ENCODE measurements around the gene CFAP251. TPM values are rescaled to one million over a fixed set of nuclear protein-coding genes. Genes with fewer than 3 reads are reported as not detected.

CFAP251 gene
- total RNA-seq, 1 donor from 2014 or later: 2.0 TPM

DNA sequence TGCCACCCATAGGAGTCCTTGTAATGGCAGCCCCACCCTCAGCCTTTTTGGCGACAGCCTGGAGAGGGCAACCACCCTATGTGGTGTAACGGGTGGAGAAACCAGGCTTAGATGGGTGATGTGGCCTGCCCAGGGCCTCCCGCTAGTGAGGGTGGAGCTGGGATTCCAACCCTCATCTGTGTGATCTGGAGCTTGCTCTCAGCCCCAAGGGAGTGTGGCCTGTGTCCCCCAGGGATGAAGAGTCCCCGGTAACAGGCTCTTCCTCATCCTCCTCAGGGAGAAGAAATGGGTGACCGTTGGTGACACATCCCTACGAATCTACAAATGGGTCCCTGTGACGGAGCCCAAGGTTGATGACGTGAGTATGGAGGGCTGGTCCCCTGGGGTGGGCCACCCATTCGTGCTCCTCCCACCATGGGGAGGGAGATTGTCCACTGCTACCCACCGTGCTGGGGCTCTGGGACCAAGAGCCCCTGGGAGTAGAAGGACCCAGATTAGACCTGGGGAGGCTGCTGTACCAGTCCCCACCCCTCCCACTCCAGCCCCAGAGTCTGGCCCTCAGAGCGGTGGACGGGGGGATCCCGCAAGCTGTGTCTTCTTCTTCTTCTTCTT lies 112.1 kb downstream of the CFAP251 start:
- no peak for DNase-seq (ENCODE audit: low read depth, low spot score)
- H3K9me3 Mint-ChIP-seq: no peaks in the 10 kb centered on the region
- H3K4me1 Mint-ChIP-seq: peaks cover 44% of the 10 kb centered on the region
- H3K27ac Mint-ChIP-seq (ENCODE audit: unreplicated experiment): no peak overlapping the region
- H3K4me3 Mint-ChIP-seq: no peak overlapping the region
- TF ChIP-seq, protein P1, sequence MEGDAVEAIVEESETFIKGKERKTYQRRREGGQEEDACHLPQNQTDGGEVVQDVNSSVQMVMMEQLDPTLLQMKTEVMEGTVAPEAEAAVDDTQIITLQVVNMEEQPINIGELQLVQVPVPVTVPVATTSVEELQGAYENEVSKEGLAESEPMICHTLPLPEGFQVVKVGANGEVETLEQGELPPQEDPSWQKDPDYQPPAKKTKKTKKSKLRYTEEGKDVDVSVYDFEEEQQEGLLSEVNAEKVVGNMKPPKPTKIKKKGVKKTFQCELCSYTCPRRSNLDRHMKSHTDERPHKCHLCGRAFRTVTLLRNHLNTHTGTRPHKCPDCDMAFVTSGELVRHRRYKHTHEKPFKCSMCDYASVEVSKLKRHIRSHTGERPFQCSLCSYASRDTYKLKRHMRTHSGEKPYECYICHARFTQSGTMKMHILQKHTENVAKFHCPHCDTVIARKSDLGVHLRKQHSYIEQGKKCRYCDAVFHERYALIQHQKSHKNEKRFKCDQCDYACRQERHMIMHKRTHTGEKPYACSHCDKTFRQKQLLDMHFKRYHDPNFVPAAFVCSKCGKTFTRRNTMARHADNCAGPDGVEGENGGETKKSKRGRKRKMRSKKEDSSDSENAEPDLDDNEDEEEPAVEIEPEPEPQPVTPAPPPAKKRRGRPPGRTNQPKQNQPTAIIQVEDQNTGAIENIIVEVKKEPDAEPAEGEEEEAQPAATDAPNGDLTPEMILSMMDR (conservative IDR thresholded peaks at IDR 0.05): no peak
- no peaks in the 10 kb centered on the region for H3K27me3 Mint-ChIP-seq (ENCODE audit: low read depth)
- no peaks in the 10 kb centered on the region for H3K36me3 Mint-ChIP-seq (ENCODE audit: low read depth)

DNA sequence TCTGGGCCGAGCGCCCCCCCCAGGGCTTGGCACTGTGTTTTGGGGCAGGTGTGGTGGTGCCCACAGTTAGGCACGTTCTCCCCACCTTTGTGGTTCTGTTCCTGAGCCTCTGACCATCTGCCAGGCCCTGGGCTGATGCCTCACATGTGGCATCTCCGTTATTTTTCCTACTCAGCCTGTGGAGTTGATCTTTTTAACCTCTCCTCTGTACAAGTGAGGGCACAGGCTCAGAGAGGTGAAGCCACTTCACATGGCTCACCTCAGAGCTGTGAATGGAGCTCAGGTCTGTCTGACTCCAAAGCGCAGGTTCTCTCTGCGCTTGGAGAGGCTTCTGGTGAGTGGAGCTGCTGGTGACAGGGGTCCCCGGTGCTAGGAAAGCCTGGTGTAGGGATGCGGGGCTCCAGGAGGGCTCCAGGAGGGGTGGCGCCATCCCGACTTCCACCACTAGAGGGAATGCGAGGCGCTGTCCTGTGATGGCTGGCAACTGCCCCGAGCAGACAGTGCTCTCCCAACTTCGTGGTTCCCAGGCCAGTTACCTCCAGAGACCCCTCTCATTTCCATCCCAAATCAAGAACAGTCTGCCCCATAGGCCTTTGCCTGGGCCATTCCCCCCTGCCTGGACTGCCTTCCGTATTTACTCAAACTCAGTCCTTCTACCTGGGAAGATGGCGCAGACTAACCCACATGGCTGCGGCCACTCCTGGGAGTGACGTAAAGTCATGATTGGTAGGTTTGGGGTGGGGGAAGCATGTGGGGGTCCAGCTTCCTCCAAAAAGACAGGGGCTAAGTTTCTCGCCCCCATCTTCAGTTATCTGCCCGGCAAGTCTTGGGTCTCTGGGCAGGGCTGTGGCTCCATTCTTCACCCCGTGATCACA lies 113.2 kb downstream of the CFAP251 start:
- DNase-seq (ENCODE audit: low read depth, low spot score): peak; percentile 67
- Mint-ChIP-seq H3K27me3 (ENCODE audit: low read depth) (no peaks in the 10 kb centered on the region), H3K36me3 (ENCODE audit: low read depth) (peaks cover 4% of the 10 kb centered on the region), H3K27ac (ENCODE audit: unreplicated experiment) (no peak overlapping the region), H3K4me3 (no peak overlapping the region), H3K9me3 (no peaks in the 10 kb centered on the region), H3K4me1 (peaks cover 41% of the 10 kb centered on the region)
- TF ChIP-seq, protein P1 (conservative IDR thresholded peaks at IDR 0.05): peak; percentile 74

DNA sequence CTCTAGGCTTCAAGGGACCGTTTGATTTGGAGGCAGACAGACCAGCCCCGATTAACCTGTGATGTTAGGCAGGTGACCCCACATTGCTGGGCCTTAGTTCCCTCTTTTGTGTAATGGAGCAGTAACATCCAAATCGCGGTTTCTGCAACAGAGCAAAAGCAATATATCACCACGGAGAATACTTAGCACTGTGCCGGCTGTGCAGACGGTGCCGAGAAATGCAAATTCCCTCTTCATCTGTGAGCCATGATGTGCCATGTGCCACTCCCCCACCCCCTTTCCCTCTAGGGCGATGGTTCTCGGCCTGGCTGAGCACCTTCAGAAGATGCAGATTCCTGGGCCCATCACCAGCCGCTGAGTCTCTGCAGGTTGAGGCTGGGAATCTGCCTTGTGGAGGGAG lies 114.2 kb downstream of the CFAP251 start:
- no peak overlapping the region for H3K4me3 Mint-ChIP-seq
- H3K27ac Mint-ChIP-seq (ENCODE audit: unreplicated experiment): no peak overlapping the region
- TF ChIP-seq, protein P1 (conservative IDR thresholded peaks at IDR 0.05): no peak
- no peaks in the 10 kb centered on the region for H3K9me3 Mint-ChIP-seq
- no peaks in the 10 kb centered on the region for H3K27me3 Mint-ChIP-seq (ENCODE audit: low read depth)
- H3K4me1 Mint-ChIP-seq: peaks cover 33% of the 10 kb centered on the region
- DNase-seq (ENCODE audit: low read depth, low spot score): no peak
- H3K36me3 Mint-ChIP-seq (ENCODE audit: low read depth): peaks cover 4% of the 10 kb centered on the region

DNA sequence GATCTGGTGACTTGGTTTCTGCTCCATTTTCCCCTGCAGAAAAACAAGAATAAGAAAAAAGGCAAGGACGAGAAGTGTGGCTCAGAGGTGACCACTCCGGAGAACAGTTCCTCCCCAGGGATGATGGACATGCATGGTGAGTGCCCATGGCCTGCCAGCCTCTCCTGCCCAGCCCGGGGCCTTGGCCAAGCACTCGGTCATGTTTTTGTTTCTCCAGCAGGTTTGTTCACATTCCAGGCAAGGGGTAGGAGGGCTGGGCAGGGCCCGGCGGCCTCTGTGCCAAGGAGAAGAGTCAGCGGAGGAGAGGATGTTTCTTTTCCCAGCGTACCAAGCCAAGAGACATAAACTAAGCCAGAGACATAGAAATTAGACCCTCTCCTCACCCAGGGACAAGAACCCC lies 116.9 kb downstream of the CFAP251 start:
- H3K9me3 Mint-ChIP-seq: no peaks in the 10 kb centered on the region
- peaks cover 4% of the 10 kb centered on the region for H3K36me3 Mint-ChIP-seq (ENCODE audit: low read depth)
- TF ChIP-seq, protein P1 (conservative IDR thresholded peaks at IDR 0.05): no peak
- no peaks in the 10 kb centered on the region for H3K27me3 Mint-ChIP-seq (ENCODE audit: low read depth)
- no peak overlapping the region for H3K27ac Mint-ChIP-seq (ENCODE audit: unreplicated experiment)
- H3K4me1 Mint-ChIP-seq: peaks cover 11% of the 10 kb centered on the region
- DNase-seq (ENCODE audit: low read depth, low spot score): no peak
- H3K4me3 Mint-ChIP-seq: no peak overlapping the region

DNA sequence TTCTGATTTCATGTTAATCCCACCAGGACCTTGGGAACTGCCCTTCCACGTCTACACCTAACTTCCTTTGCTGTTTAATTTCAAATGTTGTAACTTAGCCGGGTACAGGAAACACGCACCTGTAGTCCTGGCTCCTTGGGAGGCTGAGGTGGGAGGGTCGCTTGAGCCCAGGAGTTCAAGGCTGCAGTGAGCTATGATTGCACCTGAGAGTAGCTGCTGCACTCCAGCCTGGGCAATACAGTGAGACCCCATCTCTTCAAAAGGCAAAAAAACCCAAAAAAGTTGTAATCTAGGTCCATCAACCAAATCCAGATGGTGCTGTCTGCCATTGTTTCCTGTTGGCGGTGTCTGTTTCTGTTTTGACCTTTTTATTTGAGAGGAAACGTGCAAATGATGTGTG lies 117.8 kb downstream of the CFAP251 start:
- no peak for DNase-seq (ENCODE audit: low read depth, low spot score)
- H3K36me3 Mint-ChIP-seq (ENCODE audit: low read depth): peaks cover 4% of the 10 kb centered on the region
- TF ChIP-seq, protein P1 (conservative IDR thresholded peaks at IDR 0.05): no peak
- H3K27ac Mint-ChIP-seq (ENCODE audit: unreplicated experiment): peak overlapping the region; percentile 78
- no peaks in the 10 kb centered on the region for H3K9me3 Mint-ChIP-seq
- H3K4me3 Mint-ChIP-seq: no peak overlapping the region
- H3K4me1 Mint-ChIP-seq: peaks cover 11% of the 10 kb centered on the region
- no peaks in the 10 kb centered on the region for H3K27me3 Mint-ChIP-seq (ENCODE audit: low read depth)

All from neural crest cell (in vitro differentiated cells).